AML-193 (cell line): ENCODE results near the gene CDH22.

ENCODE experiments used
- DNase-seq, 2 experiments: peaks; one replicate each; lab custom pipeline; 2025; lab: John Stamatoyannopoulos, UW

The CDH22 gene

GRCh38 chr20:46343975-46344357 lies 35.7 kb upstream of the CDH22 start:
- no peak for DNase-seq

- no peak for DNase-seq
These were observed 35.2 kb upstream of the CDH22 start for GRCh38 chr20:46343348-46343974.

GRCh38 chr20:46342451-46343347 lies 34.4 kb upstream of the CDH22 start:
- DNase-seq = no peak

GRCh38 chr20:46342010-46342378 lies 33.7 kb upstream of the CDH22 start:
- no peak for DNase-seq

GRCh38 chr20:46341074-46342009 lies 33.0 kb upstream of the CDH22 start:
- no peak for DNase-seq

- DNase-seq = no peak
These were observed 30.7 kb upstream of the CDH22 start for GRCh38 chr20:46339037-46339436.

GRCh38 chr20:46336735-46337134 lies 28.4 kb upstream of the CDH22 start:
- DNase-seq = no peak

GRCh38 chr20:46334303-46334904 lies 26.1 kb upstream of the CDH22 start:
- DNase-seq = no peak

- DNase-seq = no peak
These were observed 25.1 kb upstream of the CDH22 start for GRCh38 chr20:46333161-46333991.

- no peak for DNase-seq
These were observed 24.3 kb upstream of the CDH22 start for GRCh38 chr20:46332373-46333160.

GRCh38 chr20:46331611-46332361 lies 23.5 kb upstream of the CDH22 start:
- no peak for DNase-seq

GRCh38 chr20:46330831-46331371 lies 22.6 kb upstream of the CDH22 start:
- no peak for DNase-seq

- DNase-seq = no peak
These were observed 21.9 kb upstream of the CDH22 start for GRCh38 chr20:46330072-46330763.

- DNase-seq = no peak
These were observed 20.0 kb upstream of the CDH22 start for GRCh38 chr20:46328200-46328882.

- no peak for DNase-seq
These were observed 19.3 kb upstream of the CDH22 start for GRCh38 chr20:46327557-46327956.

GRCh38 chr20:46325789-46326188 lies 17.5 kb upstream of the CDH22 start:
- no peak for DNase-seq

- DNase-seq = peak; percentile 31 to 41
These were observed 16.8 kb upstream of the CDH22 start for GRCh38 chr20:46324960-46325703.
